ENCODE measurements around the gene FBXO17. TPM values are rescaled to one million over a fixed set of nuclear protein-coding genes. Genes with fewer than 3 reads are reported as not detected.
A peak's percentile ranks its signal among the peaks of the same experiment; 100 is the strongest.

The FBXO17 gene
- total and polyA plus RNA-seq, 2 of the 13 experiments (the other 11 are each of a cell fraction or from before 2014, with no cell fraction given), result 22.1 to 58.7 TPM

DNA sequence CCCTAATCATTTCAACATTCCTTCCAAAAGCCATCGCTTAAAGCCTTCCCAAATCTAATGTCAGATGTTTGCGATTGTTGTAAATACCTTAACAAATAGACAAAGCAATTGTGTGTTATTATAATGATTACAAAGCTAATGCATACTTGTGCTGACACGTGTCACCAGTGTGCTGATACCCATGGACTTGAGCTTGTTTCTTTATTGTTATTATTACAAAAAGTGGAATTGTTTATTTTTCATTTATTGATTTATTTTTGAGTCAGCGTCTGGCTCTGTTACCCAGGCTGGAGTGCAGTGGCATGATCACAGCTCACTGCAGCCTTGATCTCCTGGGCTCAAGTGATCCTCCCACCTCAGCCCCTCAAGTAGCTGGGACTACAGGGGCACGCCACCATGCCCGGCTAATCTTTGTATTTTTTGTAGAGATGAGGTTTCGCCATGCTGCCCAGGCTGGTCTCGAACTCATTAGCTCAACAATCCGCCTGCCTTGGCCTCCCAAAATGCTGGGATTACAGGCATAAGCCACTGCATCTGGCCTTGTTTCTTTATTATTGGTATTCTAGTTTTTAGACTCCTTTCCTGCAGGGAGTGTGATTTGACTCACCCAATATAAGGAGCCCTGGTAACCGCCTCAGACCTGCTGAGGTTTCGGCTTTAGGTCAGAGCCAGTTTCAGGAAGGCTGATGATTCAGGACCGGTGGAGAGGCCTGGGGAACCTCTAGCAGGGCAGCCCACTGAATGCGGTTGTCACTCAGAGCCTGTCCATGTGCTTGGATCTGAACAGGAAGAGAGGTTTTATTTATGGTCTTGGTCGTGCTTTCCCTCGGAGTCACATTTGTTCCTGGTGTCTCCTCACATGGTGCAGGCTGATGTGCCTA is 2.1 kb upstream of the FBXO17 start (continued):
- no peak for TF ChIP-seq CERS6 (CRISPR knock-in tag; IDR thresholded peaks at IDR 0.05)
- TF ChIP-seq, protein P1, sequence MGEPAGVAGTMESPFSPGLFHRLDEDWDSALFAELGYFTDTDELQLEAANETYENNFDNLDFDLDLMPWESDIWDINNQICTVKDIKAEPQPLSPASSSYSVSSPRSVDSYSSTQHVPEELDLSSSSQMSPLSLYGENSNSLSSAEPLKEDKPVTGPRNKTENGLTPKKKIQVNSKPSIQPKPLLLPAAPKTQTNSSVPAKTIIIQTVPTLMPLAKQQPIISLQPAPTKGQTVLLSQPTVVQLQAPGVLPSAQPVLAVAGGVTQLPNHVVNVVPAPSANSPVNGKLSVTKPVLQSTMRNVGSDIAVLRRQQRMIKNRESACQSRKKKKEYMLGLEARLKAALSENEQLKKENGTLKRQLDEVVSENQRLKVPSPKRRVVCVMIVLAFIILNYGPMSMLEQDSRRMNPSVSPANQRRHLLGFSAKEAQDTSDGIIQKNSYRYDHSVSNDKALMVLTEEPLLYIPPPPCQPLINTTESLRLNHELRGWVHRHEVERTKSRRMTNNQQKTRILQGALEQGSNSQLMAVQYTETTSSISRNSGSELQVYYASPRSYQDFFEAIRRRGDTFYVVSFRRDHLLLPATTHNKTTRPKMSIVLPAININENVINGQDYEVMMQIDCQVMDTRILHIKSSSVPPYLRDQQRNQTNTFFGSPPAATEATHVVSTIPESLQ (CRISPR knock-in tag; conservative IDR thresholded peaks at IDR 0.05), result no peak
- no peak for TF ChIP-seq GATAD1 (CRISPR knock-in tag; IDR thresholded peaks at IDR 0.05)
- no peak for TF ChIP-seq GATAD2A (CRISPR knock-in tag; IDR thresholded peaks at IDR 0.05)
- no peak for TF ChIP-seq DNMT3B (CRISPR knock-in tag; conservative IDR thresholded peaks at IDR 0.05)
- 0 out of 2 replicates have a peak, but pooled peaks have one; percentile 14 for TF ChIP-seq HDAC1 (CRISPR knock-in tag; IDR thresholded peaks at IDR 0.05)
- TF ChIP-seq ZBTB1 (CRISPR knock-in tag; IDR thresholded peaks at IDR 0.05; ENCODE audit: borderline replicate concordance), result no peak
- TF ChIP-seq NFKBIZ (CRISPR knock-in tag; IDR thresholded peaks at IDR 0.05), result no peak
- no peak; the same call in none of the 2 replicates for TF ChIP-seq ZBTB38 (CRISPR knock-in tag; IDR thresholded peaks at IDR 0.05)
- no peak for TF ChIP-seq ELF4 (CRISPR knock-in tag; IDR thresholded peaks at IDR 0.05; ENCODE audit: borderline replicate concordance)
- no peak for TF ChIP-seq PREB (CRISPR knock-in tag; IDR thresholded peaks at IDR 0.05)
- TF ChIP-seq GATA4 (IDR thresholded peaks at IDR 0.05; ENCODE audit: borderline replicate concordance, low read depth), result no peak
- TF ChIP-seq ZFX (CRISPR knock-in tag; IDR thresholded peaks at IDR 0.05; ENCODE audit: low read depth), result peak; percentile 45; the same call in 1 of the 2 replicates
- TF ChIP-seq SKI (IDR thresholded peaks at IDR 0.05; ENCODE audit: partially characterized antibody), result peak; percentile 34
- TF ChIP-seq ZSCAN29 (CRISPR knock-in tag; conservative IDR thresholded peaks at IDR 0.05), result no peak
- peak; percentile 57; the same call in 1 of the 2 replicates for TF ChIP-seq MYC (CRISPR knock-in tag; IDR thresholded peaks at IDR 0.05; ENCODE audit: borderline replicate concordance)
- no peak; the same call in 1 of the 2 replicates for TF ChIP-seq JDP2 (CRISPR knock-in tag; IDR thresholded peaks at IDR 0.05; ENCODE audit: borderline replicate concordance)
- TF ChIP-seq U2AF1 (optimal IDR thresholded peaks at IDR 0.05; ENCODE audit: low read depth, low read length), result no peak
- no peak for TF ChIP-seq SNAPC5 (CRISPR knock-in tag; IDR thresholded peaks at IDR 0.05; ENCODE audit: borderline replicate concordance)
- peak; percentile 67 for TF ChIP-seq ONECUT2 (CRISPR knock-in tag; IDR thresholded peaks at IDR 0.05)
- TF ChIP-seq PRDM15 (CRISPR knock-in tag; IDR thresholded peaks at IDR 0.05), result no peak
- TF ChIP-seq NFE2L2 (IDR thresholded peaks at IDR 0.05; ENCODE audit: low read length), result no peak
